HG03469 (cell line): ENCODE results near the gene SDC1.
A peak's percentile ranks its signal among the peaks of the same experiment; 100 is the strongest.

Source experiments
- ATAC-seq: cut with Tn5 transposase; IDR thresholded peaks from one replicate; pipeline ENCODE4 v1.9.1; 2021; ENCODE audit warnings: mild to moderate bottlenecking, moderate library complexity, moderate number of reproducible peaks; ENCODE audit not compliant: unreplicated experiment

Gene SDC1

GRCh38 chr2:20215183-20216040 is 9.5 kb downstream of the SDC1 start:
- no peak for ATAC-seq

GRCh38 chr2:20214566-20215182 is 10.3 kb downstream of the SDC1 start:
- no peak for ATAC-seq

- no peak for ATAC-seq
Measured at GRCh38 chr2:20213651-20214565, 11.0 kb downstream of the SDC1 start.

GRCh38 chr2:20212871-20213503 is 11.9 kb downstream of the SDC1 start:
- no peak for ATAC-seq

- no peak for ATAC-seq
Measured at GRCh38 chr2:20212459-20212870, 12.5 kb downstream of the SDC1 start.

GRCh38 chr2:20211860-20212458 is 13.0 kb downstream of the SDC1 start:
- ATAC-seq: no peak

- no peak for ATAC-seq
Measured at GRCh38 chr2:20211420-20211819, 13.5 kb downstream of the SDC1 start.

- ATAC-seq: no peak
Measured at GRCh38 chr2:20210462-20210861, 14.5 kb downstream of the SDC1 start.

- ATAC-seq: no peak
Measured at GRCh38 chr2:20209373-20210109, 15.4 kb downstream of the SDC1 start.

GRCh38 chr2:20208476-20208859 is 16.5 kb downstream of the SDC1 start:
- ATAC-seq: no peak

- peak; percentile 40 for ATAC-seq
Measured at GRCh38 chr2:20207051-20207450, 17.9 kb downstream of the SDC1 start.

- ATAC-seq: no peak
Measured at GRCh38 chr2:20205915-20206524, 18.9 kb downstream of the SDC1 start.

GRCh38 chr2:20205069-20205468 is 19.9 kb downstream of the SDC1 start:
- ATAC-seq: no peak

- no peak for ATAC-seq
Measured at GRCh38 chr2:20203521-20204225, 21.3 kb downstream of the SDC1 start.

- ATAC-seq: no peak
Measured at GRCh38 chr2:20203072-20203471, 21.9 kb downstream of the SDC1 start.

GRCh38 chr2:20201671-20202070 is 23.3 kb downstream of the SDC1 start:
- no peak for ATAC-seq

- no peak for ATAC-seq
Measured at GRCh38 chr2:20200697-20201555, 24.0 kb downstream of the SDC1 start.
